Motor neuron (in vitro differentiated cells): ENCODE data around the gene ZNF324B. TPM values are rescaled to one million over a fixed set of nuclear protein-coding genes. Genes with fewer than 3 reads are reported as not detected.
"Not testable (repeated sequence)": the region's sequence is repeated elsewhere in the genome, so short reads cannot be mapped to it uniquely, and the experiment has no call there.

Experiments used
- ATAC-seq, 8 experiments: fragments of 200-7000 bp; cut with Tn5 transposase; replicated peaks in 6 of 8; 2 replicates each; pipeline ENCODE4 v1.8.0; 2021; ENCODE audit warnings: mild to moderate bottlenecking in 8 of 8, moderate library complexity in 8 of 8
- H3K27ac ChIP-seq, 2 donors: fragments of 250-450 bp; sonication (Bioruptor Pico); 2 replicates each; pipeline ENCODE4 v1.9.0; 2021; ENCODE audit warnings: antibody characterized with exemption in 2 of 2, mild to moderate bottlenecking in 2 of 2, moderate library complexity in 1 of 2
- H3K4me1 ChIP-seq, 2 donors: fragments of 250-450 bp; sonication (Bioruptor Pico); replicated peaks in 1 of 2; 2 replicates each; pipeline ENCODE4 v1.6.1; 2021; ENCODE audit warnings: antibody characterized with exemption in 2 of 2, mild to moderate bottlenecking in 2 of 2, moderate library complexity in 1 of 2
- H3K4me3 ChIP-seq, 5 donors: fragments of 250-450 bp; sonication (Bioruptor Pico); 2 replicates each; pipeline ENCODE4 v1.9.0; 2021; ENCODE audit warnings: antibody characterized with exemption in 5 of 5, mild to moderate bottlenecking in 5 of 5, moderate library complexity in 4 of 5
- WGBS, 10 experiments: fragments of 450-650 bp; shearing (Covaris generic); methylation state at CpG; one replicate each; pipeline ENCODE4 v1.0.0; 2022; 5-methylcytosine and 5-hydroxymethylcytosine counted together
- in situ Hi-C, 9 experiments: fragments of 400-800 bp; cut with MboI; loops; one replicate each; pipeline ENCODE4 v1.15.0; 2021; ENCODE audit warnings: low sequenced_read_pairs in 9 of 9, low pct_unique_long_range_greater_than_20kb in 2 of 9; ENCODE audit not compliant: unreplicated experiment in 9 of 9
- total RNA-seq, 8 experiments: library from RNA; unstranded; fragments of 300-600 nt; gene quantifications; 2 replicates each; pipeline versions ENCODE4 v1.2.3 to v1.2.4, GENCODE V29; 2022

ZNF324B gene
- 10 to 100 TPM in 5 of 8 experiments, 1 to 10 TPM in 3; 7.3 to 14.5 (median 10.5) TPM for total RNA-seq

- ATAC-seq, result peak; percentile 94 to 98 (median 96)
- Histone ChIP-seq H3K27ac (peak within 1 kb of the TSS; percentile 45 to 70), H3K4me3 (peak within 1 kb of the TSS; percentile 63 to 96 (median 79)), H3K4me1 (peaks cover 5 to 6% of the 10 kb centered on the region in 2 donors)
- WGBS, 10 experiments, result 0% methylated on average over 3 to 14 of the region's 79 CpGs; no CpG with 5 or more reads in 4 of the 10 experiments
- in situ Hi-C loops, result no loop called here
These were observed at the start of gene ZNF324B for GRCh38 chr19:58451358-58452101. ZNF324B (plus strand) TSS chr19:58451622; CDS start chr19:58453702, 2,080 bp downstream.

GRCh38 chr19:58401840-58402421 lies 49.5 kb upstream of the ZNF324B start:
- Histone ChIP-seq H3K4me1 (peaks cover 6 to 9% of the 10 kb centered on the region in 2 donors), H3K4me3 (peak overlapping the region; percentile 46 to 67 (median 58)), H3K27ac (no peak overlapping the region)
- in situ Hi-C loops, result no loop called here
- no peak for ATAC-seq
- 0 to 100% (median 44%) methylated on average over 1 to 11 of the region's 23 CpGs; no CpG with 5 or more reads in 6 of the 10 experiments for WGBS, 10 experiments

GRCh38 chr19:58403920-58404478 lies 47.4 kb upstream of the ZNF324B start:
- ATAC-seq, H3K4me3 ChIP-seq, in situ Hi-C loops, H3K27ac ChIP-seq: not testable (repeated sequence)
- WGBS, 10 experiments, result 20 to 100% (median 61%) methylated on average over 1 to 3 of the region's 5 CpGs; no CpG with 5 or more reads in 3 of the 10 experiments
- H3K4me1 ChIP-seq, result peaks cover 9 to 11% of the 10 kb centered on the region in 2 donors

GRCh38 chr19:58406818-58407657 lies 44.4 kb upstream of the ZNF324B start:
- H3K4me3 ChIP-seq, result peak overlapping the region; percentile 54 to 75 (median 61)
- in situ Hi-C loops, result no loop called here
- peak overlapping the region in 1 of 2 donors; percentile 78 for H3K27ac ChIP-seq
- peaks cover 12 to 13% of the 10 kb centered on the region in 2 donors for H3K4me1 ChIP-seq
- ATAC-seq, result no peak
- 61 to 100% (median 83%) methylated on average over 1 to 8 of the region's 10 CpGs; no CpG with 5 or more reads in 5 of the 10 experiments for WGBS, 10 experiments

- 0 to 60% (median 40%) methylated on average over 2 to 3 of the region's 22 CpGs; no CpG with 5 or more reads in 7 of the 10 experiments for WGBS, 10 experiments
- H3K4me3 ChIP-seq, result peak overlapping the region; percentile 54 to 75 (median 61)
- in situ Hi-C loops, result no loop called here
These were observed 43.7 kb upstream of the ZNF324B start for GRCh38 chr19:58407658-58408151.

GRCh38 chr19:58408152-58409009 lies 43.0 kb upstream of the ZNF324B start, which contains the start of gene ZNF584:
ZNF584 (plus strand) TSS chr19:58408649; CDS start chr19:58409148, 499 bp downstream.
- peak within 1 kb of the TSS; percentile 58 to 78 for H3K27ac ChIP-seq
- peak within 1 kb of the TSS; percentile 54 to 75 (median 61) for H3K4me3 ChIP-seq
- 0 to 10% (median 0%) methylated on average over 1 to 24 of the region's 100 CpGs; no CpG with 5 or more reads in 4 of the 10 experiments for WGBS, 10 experiments
- ATAC-seq, result peak; percentile 89 to 94 (median 92)
- in situ Hi-C loops, result no loop called here
- H3K4me1 ChIP-seq, result peaks cover 10 to 13% of the 10 kb centered on the region in 2 donors

More at GRCh38 chr19:58407658-58408151, 43.7 kb upstream of the ZNF324B start:
- H3K27ac ChIP-seq, result peak overlapping the region; percentile 58 to 78
- ATAC-seq, result peak; percentile 3 to 45 (median 30)
- H3K4me1 ChIP-seq, result peaks cover 10 to 13% of the 10 kb centered on the region in 2 donors

- Histone ChIP-seq H3K27ac (peak overlapping the region; percentile 8 to 66), H3K4me3 (peak overlapping the region; percentile 54 to 75 (median 61)), H3K4me1 (peaks cover 10 to 13% of the 10 kb centered on the region in 2 donors)
- WGBS, 10 experiments, result 1 to 40% (median 5%) methylated on average over 1 to 19 of the region's 34 CpGs; no CpG with 5 or more reads in 5 of the 10 experiments
- peak; percentile 2 to 39 (median 10) for ATAC-seq
- in situ Hi-C loops, result no loop called here
These were observed 42.2 kb upstream of the ZNF324B start for GRCh38 chr19:58409010-58409790.

- Histone ChIP-seq H3K4me3 (no peak overlapping the region), H3K4me1 (no peaks in the 10 kb centered on the region), H3K27ac (no peak overlapping the region)
- peak in 2 of 8 experiments; percentile 67 to 76 for ATAC-seq
- in situ Hi-C loops, result no loop called here
- 100% methylated on average over 1 to 4 of the region's 5 CpGs; no CpG with 5 or more reads in 8 of the 10 experiments for WGBS, 10 experiments
These were observed 34.8 kb upstream of the ZNF324B start for GRCh38 chr19:58416604-58417003.

- Histone ChIP-seq H3K4me1 (no peaks in the 10 kb centered on the region), H3K27ac (no peak overlapping the region), H3K4me3 (no peak overlapping the region)
- no peak for ATAC-seq
- in situ Hi-C loops, result no loop called here
- WGBS, 10 experiments, result 80 to 100% (median 94%) methylated on average over 1 to 7 of the region's 7 CpGs; no CpG with 5 or more reads in 3 of the 10 experiments
These were observed 34.4 kb upstream of the ZNF324B start for GRCh38 chr19:58417071-58417470.

GRCh38 chr19:58428617-58429016 lies 22.8 kb upstream of the ZNF324B start:
- no peak for ATAC-seq
- Histone ChIP-seq H3K4me3 (no peak overlapping the region), H3K27ac (no peak overlapping the region), H3K4me1 (no peaks in the 10 kb centered on the region)
- 38 to 100% (median 83%) methylated on average over 1 of the region's 1 CpG; no CpG with 5 or more reads in 7 of the 10 experiments for WGBS, 10 experiments
- in situ Hi-C loops, result no loop called here

GRCh38 chr19:58429745-58430144 lies 21.7 kb upstream of the ZNF324B start:
- no peak overlapping the region for H3K4me3 ChIP-seq
- no peaks in the 10 kb centered on the region for H3K4me1 ChIP-seq
- ATAC-seq, result no peak
- in situ Hi-C loops, result no loop called here
- no peak overlapping the region for H3K27ac ChIP-seq
